PC-9 (cell line): ENCODE results near the gene NFATC4. TPM values are rescaled to one million over a fixed set of nuclear protein-coding genes. Genes with fewer than 3 reads are reported as not detected.
A peak's percentile ranks its signal among the peaks of the same experiment; 100 is the strongest.

Experiments
- BruUV-seq: library from RNA; stranded (reverse); fragments of 400-500 nt; replicated peaks from 2 replicates; lab custom pipeline; 2021; lab: Mats Ljungman, UMichigan
- CTCF ChIA-PET: fragments of 300-600 bp; sonication (Branson Sonifier 250); formaldehyde crosslinking; loops from one replicate; lab custom pipeline; 2022; ENCODE audit warnings: antibody characterized with exemption; lab: Charles Lee
- POLR2A ChIA-PET: fragments of 300-600 bp; sonication (Branson Sonifier 250); formaldehyde crosslinking; loops from one replicate; lab custom pipeline; 2022; ENCODE audit warnings: antibody characterized with exemption; ENCODE audit not compliant: unreplicated experiment; lab: Charles Lee
- DNase-seq, 2 experiments: peaks; one replicate each; pipeline versions ENCODE4 v3.0.0 to v3.0.0-alpha.2; 2015 to 2022; ENCODE audit warnings: mixed read lengths in 1 of 2
- H2AFZ ChIP-seq: fragments of 200-600 bp; sonication (generic); 2 replicates; pipeline ENCODE4 v1.8.1; 2017; ENCODE audit warnings: antibody characterized with exemption
- H3F3A ChIP-seq: fragments of 200-600 bp; sonication (generic); 2 replicates; pipeline ENCODE4 v1.8.1; 2017; ENCODE audit warnings: antibody characterized with exemption, mild to moderate bottlenecking, low read depth; ENCODE audit not compliant: insufficient read depth
- H3K27ac ChIP-seq: fragments of 200-600 bp; sonication (generic); 2 replicates; pipeline ENCODE4 v1.6.1; 2016; ENCODE audit warnings: mixed run types
- H3K27me3 ChIP-seq: fragments of 200-600 bp; sonication (generic); 2 replicates; pipeline ENCODE4 v1.6.1; 2016; ENCODE audit warnings: low read depth, mixed run types; ENCODE audit not compliant: insufficient read depth
- H3K36me3 ChIP-seq: fragments of 200-600 bp; sonication (generic); 2 replicates; pipeline ENCODE4 v1.6.1; 2016; ENCODE audit warnings: low read depth, mixed run types
- H3K4me1 ChIP-seq: fragments of 200-600 bp; sonication (generic); replicated peaks from 2 replicates; pipeline ENCODE4 v1.6.1; 2016; ENCODE audit warnings: mixed run types; ENCODE audit not compliant: insufficient read depth
- H3K4me2 ChIP-seq: fragments of 200-600 bp; sonication (generic); 2 replicates; pipeline ENCODE4 v1.6.1; 2017; ENCODE audit warnings: mixed run types
- H3K4me3 ChIP-seq: fragments of 200-600 bp; sonication (generic); 2 replicates; pipeline ENCODE4 v1.6.1; 2016; ENCODE audit warnings: mixed run types
- H3K79me2 ChIP-seq: fragments of 200-600 bp; sonication (generic); 2 replicates; pipeline ENCODE4 v1.6.1; 2017; ENCODE audit warnings: low read depth, mixed run types
- H3K9me2 ChIP-seq: fragments of 200-600 bp; sonication (generic); 2 replicates; pipeline ENCODE4 v1.8.1; 2017; ENCODE audit warnings: mild to moderate bottlenecking; ENCODE audit not compliant: insufficient read depth
- H3K9me3 ChIP-seq: fragments of 200-600 bp; sonication (generic); 2 replicates; pipeline ENCODE4 v1.8.1; 2016; ENCODE audit warnings: low read depth; ENCODE audit not compliant: insufficient read depth
- H4K20me1 ChIP-seq: fragments of 200-600 bp; sonication (generic); 2 replicates; pipeline ENCODE4 v1.8.1; 2017; ENCODE audit not compliant: insufficient read depth
- EZH2 ChIP-seq: fragments of 200-600 bp; sonication (generic); IDR thresholded peaks from 2 replicates; pipeline ENCODE4 v1.8.0; 2017; ENCODE audit warnings: antibody characterized with exemption, low read depth
- intact Hi-C: fragments of 100-400 bp; cut with micrococcal nuclease; formaldehyde crosslinking; loops from one replicate; pipeline ENCODE4 v1.10.0; 2022; ENCODE audit not compliant: unreplicated experiment
- total RNA-seq: library from RNA; stranded (reverse); gene quantifications from 2 replicates; pipeline ENCODE4 v1.2.3, GENCODE V29; 2021
- TF ChIP-seq, protein P1 (sequence below): fragments of 200-600 bp; sonication (generic); conservative IDR thresholded peaks from 2 replicates; pipeline ENCODE4 v1.6.1; 2017; ENCODE audit warnings: mixed run types, antibody characterized with exemption, mild to moderate bottlenecking, moderate library complexity

Gene NFATC4
- total RNA-seq, 1 experiment from 2014 or later = 48.3 TPM

DNA sequence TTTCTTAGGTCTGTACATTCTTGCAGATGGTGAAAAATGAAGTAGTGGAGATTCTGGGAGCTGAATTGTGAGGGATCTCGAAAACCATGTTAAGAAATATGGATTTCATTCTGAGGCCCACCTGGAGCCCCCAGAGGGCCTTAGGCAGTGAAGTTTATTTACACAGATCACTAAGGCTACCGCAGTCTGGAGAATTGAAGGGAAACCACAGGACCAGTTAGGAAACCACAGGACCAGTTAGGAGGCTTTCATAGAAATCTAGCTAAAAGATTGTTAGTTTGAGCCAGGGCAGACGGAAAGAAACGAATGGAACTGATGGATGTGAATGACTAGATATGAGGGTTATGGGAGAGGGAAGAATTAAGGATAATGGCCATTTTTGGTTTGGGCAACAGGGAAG, 54.3 kb downstream of the NFATC4 start:
- no peaks in the 10 kb centered on the region for H3K36me3 ChIP-seq
- intact Hi-C loops = no loop called here
- no TSS peak for BruUV-seq
- no peaks in the 10 kb centered on the region for H3K9me3 ChIP-seq
- no peaks in the 10 kb centered on the region for H4K20me1 ChIP-seq
- no peak overlapping the region for H3K27ac ChIP-seq
- no peaks in the 10 kb centered on the region for H3K27me3 ChIP-seq
- peaks cover 18% of the 10 kb centered on the region; the same call in 1 of the 2 replicates for H3F3A ChIP-seq
- no peak for DNase-seq
- H2AFZ ChIP-seq = no peak overlapping the region
- POLR2A ChIA-PET = no interaction called here
- no peaks in the 10 kb centered on the region for H3K9me2 ChIP-seq
- no peak for TF ChIP-seq EZH2
- TF ChIP-seq, protein P1, sequence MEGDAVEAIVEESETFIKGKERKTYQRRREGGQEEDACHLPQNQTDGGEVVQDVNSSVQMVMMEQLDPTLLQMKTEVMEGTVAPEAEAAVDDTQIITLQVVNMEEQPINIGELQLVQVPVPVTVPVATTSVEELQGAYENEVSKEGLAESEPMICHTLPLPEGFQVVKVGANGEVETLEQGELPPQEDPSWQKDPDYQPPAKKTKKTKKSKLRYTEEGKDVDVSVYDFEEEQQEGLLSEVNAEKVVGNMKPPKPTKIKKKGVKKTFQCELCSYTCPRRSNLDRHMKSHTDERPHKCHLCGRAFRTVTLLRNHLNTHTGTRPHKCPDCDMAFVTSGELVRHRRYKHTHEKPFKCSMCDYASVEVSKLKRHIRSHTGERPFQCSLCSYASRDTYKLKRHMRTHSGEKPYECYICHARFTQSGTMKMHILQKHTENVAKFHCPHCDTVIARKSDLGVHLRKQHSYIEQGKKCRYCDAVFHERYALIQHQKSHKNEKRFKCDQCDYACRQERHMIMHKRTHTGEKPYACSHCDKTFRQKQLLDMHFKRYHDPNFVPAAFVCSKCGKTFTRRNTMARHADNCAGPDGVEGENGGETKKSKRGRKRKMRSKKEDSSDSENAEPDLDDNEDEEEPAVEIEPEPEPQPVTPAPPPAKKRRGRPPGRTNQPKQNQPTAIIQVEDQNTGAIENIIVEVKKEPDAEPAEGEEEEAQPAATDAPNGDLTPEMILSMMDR = no peak
- no peak overlapping the region for H3K4me3 ChIP-seq
- CTCF ChIA-PET = no interaction called here
- H3K4me1 ChIP-seq = peaks cover 19% of the 10 kb centered on the region
- no peaks in the 10 kb centered on the region for H3K79me2 ChIP-seq
- H3K4me2 ChIP-seq = no peak overlapping the region

DNA sequence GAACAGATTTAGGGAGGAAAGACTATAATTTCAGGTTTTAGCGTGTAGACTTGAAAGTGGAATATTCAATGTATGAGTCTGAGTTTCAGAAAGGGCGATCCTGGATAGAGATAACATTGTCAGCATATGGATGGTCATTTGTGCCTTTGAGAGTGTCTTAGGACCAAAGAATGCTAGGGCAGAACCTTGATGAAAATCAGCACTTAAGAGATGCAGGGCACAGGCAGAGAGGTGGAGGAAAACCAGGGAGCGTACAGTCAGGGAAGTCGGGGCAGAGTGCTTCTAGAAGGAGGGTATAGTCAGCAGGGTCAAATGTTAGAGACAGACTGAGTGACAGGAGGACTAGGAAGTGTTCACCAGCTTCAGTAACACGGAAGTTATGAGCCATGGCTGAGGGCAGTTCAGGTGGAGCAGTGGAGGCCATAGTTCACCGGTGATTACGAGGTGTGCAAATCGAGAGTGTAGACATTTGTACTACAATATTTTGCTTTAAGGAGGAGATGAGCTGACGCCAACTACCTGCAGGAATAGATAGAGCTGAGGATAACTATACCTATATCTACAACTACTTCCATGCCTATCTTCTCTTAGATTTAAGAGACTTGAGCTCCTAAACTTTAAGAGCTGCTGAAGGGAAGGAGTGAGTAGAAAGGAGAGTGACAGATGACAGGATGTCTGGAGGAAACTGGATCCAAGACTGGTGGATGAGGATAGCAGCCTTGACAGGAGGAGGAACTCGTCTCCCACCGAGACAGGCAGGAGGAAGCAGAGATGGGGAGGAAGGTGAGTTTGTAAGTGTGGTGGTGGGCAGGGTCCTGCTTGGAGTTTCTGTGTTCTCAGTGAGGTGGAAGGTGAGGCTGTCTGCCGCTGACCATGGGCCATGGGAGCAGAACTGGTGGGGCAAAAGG, 55.0 kb downstream of the NFATC4 start:
- BruUV-seq = no TSS peak
- Histone ChIP-seq H3K9me2 (no peaks in the 10 kb centered on the region), H3K9me3 (no peaks in the 10 kb centered on the region), H3K79me2 (no peaks in the 10 kb centered on the region), H3K27ac (no peak overlapping the region), H3K36me3 (no peaks in the 10 kb centered on the region), H3K4me3 (no peak overlapping the region), H4K20me1 (no peaks in the 10 kb centered on the region), H3K27me3 (no peaks in the 10 kb centered on the region), H3K4me2 (no peak overlapping the region), H3K4me1 (peaks cover 19% of the 10 kb centered on the region), H2AFZ (no peak overlapping the region), H3F3A (peaks cover 18% of the 10 kb centered on the region; the same call in 1 of the 2 replicates)
- CTCF ChIA-PET = no interaction called here
- intact Hi-C loops = no loop called here
- POLR2A ChIA-PET = no interaction called here
- TF ChIP-seq EZH2 = no peak
- TF ChIP-seq, protein P1 = no peak
- DNase-seq = no peak

DNA sequence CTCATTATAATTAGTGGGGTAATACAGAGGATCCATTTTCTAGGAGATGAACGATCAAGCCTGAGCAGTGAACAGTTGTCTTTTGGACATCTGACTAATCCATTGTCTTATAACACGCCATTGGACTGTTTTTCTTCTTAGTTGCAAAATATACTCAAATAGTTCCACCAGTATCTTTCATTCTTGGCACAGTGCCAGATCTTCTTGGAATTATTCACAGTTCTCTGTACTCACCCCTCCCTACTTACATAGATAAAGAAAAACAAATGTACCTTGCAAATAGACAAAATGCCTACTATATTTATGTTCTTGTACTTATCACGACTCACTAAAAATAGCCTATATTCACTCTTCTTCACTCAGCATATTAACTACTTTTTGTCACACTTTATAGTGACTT, 57.7 kb downstream of the NFATC4 start:
- peak overlapping the region; percentile 40; the same call in 1 of the 2 replicates for H3K4me2 ChIP-seq
- no peak for TF ChIP-seq EZH2
- TF ChIP-seq, protein P1 = no peak

More for the DNA sequence above, 57.7 kb downstream of the NFATC4 start:
- Histone ChIP-seq H3K4me3 (no peak overlapping the region), H3K27ac (peak overlapping the region; percentile 28; the same call in 1 of the 2 replicates), H3K4me1 (peaks cover 19% of the 10 kb centered on the region), H3F3A (peaks cover 18% of the 10 kb centered on the region; the same call in 1 of the 2 replicates), H2AFZ (no peak overlapping the region; the same call in 1 of the 2 replicates), H3K9me3 (no peaks in the 10 kb centered on the region), H3K27me3 (no peaks in the 10 kb centered on the region), H3K9me2 (no peaks in the 10 kb centered on the region), H3K79me2 (peaks cover 6% of the 10 kb centered on the region), H4K20me1 (no peaks in the 10 kb centered on the region), H3K36me3 (no peaks in the 10 kb centered on the region)
- no TSS peak for BruUV-seq
- peak in 1 of 2 experiments; percentile 52 for DNase-seq
- intact Hi-C loops = no loop called here
- CTCF ChIA-PET = no interaction called here
- POLR2A ChIA-PET = interaction anchor here (0.7 kb wide), 1 partner anchor 90 kb away, joined by 3 read pairs; no protein-coding TSS in a partner anchor
